ENCODE results near the gene SUSD4. TPM values are rescaled to one million over a fixed set of nuclear protein-coding genes. Genes with fewer than 3 reads are reported as not detected.

SUSD4 gene
- total and polyA plus RNA-seq, 7 experiments from 2014 or later, result 0.10 to 21.5 (median 7.7) TPM

- ChIA-PET POLR2A (no interaction called here), CTCF (no interaction called here)
- Histone ChIP-seq H3K27ac (ENCODE audit: low read depth, low read length) (no peak overlapping the region), H3K9me3 (ENCODE audit: control insufficient read depth in 2 of 3, low read length in 3 of 3) (no peaks in the 10 kb centered on the region), H3K36me3 (ENCODE audit: control insufficient read depth in 2 of 3, insufficient read depth in 3 of 3, low read length in 3 of 3) (no peaks in the 10 kb centered on the region), H3K4me3 (ENCODE audit: low read length) (no peak overlapping the region), H3K27me3 (ENCODE audit: control insufficient read depth in 2 of 2, insufficient read depth in 2 of 2, low read length in 2 of 2) (no peaks in the 10 kb centered on the region), H3K4me1 (ENCODE audit: control insufficient read depth in 2 of 2, insufficient read depth in 2 of 2, low read length in 2 of 2) (peaks cover 0 to 32% of the 10 kb centered on the region in 2 donors)
- H3K36me3 Mint-ChIP-seq, result peaks cover 0 to 15% (median 5%) of the 10 kb centered on the region in 5 donors
- no peak for ATAC-seq
- DNase-seq, result no peak
- peaks cover 0 to 2% (median 0%) of the 10 kb centered on the region in 11 donors for H3K9me3 Mint-ChIP-seq
- intact Hi-C loops (cut with micrococcal nuclease), result no loop called here
- peak overlapping the region in 1 of 9 donors; percentile 68 for H3K27ac Mint-ChIP-seq
- H3K4me1 Mint-ChIP-seq, result peaks cover 6 to 43% (median 38%) of the 10 kb centered on the region in 7 donors
- peaks cover 0 to 4% (median 0%) of the 10 kb centered on the region in 5 donors for H3K27me3 Mint-ChIP-seq
- no peak overlapping the region for H3K4me3 Mint-ChIP-seq
These were observed 44.6 kb downstream of the SUSD4 start for GRCh38 chr1:223319398-223319797.

- Mint-ChIP-seq H3K27ac (peak overlapping the region in 1 of 9 donors; percentile 80), H3K4me1 (peaks cover 0 to 20% (median 13%) of the 10 kb centered on the region in 7 donors), H3K36me3 (peaks cover 0 to 21% (median 5%) of the 10 kb centered on the region in 5 donors), H3K4me3 (peak overlapping the region in 2 of 10 donors; percentile 5 to 21), H3K9me3 (peaks cover 0 to 2% (median 0%) of the 10 kb centered on the region in 11 donors), H3K27me3 (no peaks in the 10 kb centered on the region)
- no peaks in the 10 kb centered on the region for H3K9me3 ChIP-seq (ENCODE audit: control insufficient read depth in 2 of 3, low read length in 3 of 3)
- H3K27me3 ChIP-seq (ENCODE audit: control insufficient read depth in 2 of 2, insufficient read depth in 2 of 2, low read length in 2 of 2), result no peaks in the 10 kb centered on the region
- ATAC-seq (no peak), DNase-seq (no peak)
- peaks cover 0 to 12% of the 10 kb centered on the region in 2 donors for H3K4me1 ChIP-seq (ENCODE audit: control insufficient read depth in 2 of 2, insufficient read depth in 2 of 2, low read length in 2 of 2)
- intact Hi-C loops (cut with micrococcal nuclease), result no loop called here
- no peaks in the 10 kb centered on the region for H3K36me3 ChIP-seq (ENCODE audit: control insufficient read depth in 2 of 3, insufficient read depth in 3 of 3, low read length in 3 of 3)
- ChIA-PET CTCF (interaction anchor here (0.7 kb wide), 1 partner anchor 13 kb away, joined by 3 read pairs; no protein-coding TSS in a partner anchor), POLR2A (no interaction called here)
- no peak overlapping the region for H3K4me3 ChIP-seq (ENCODE audit: low read length)
- H3K27ac ChIP-seq (ENCODE audit: low read depth, low read length), result no peak overlapping the region
These were observed 47.9 kb downstream of the SUSD4 start for GRCh38 chr1:223316082-223316481.

GRCh38 chr1:223315665-223316064, 48.3 kb downstream of the SUSD4 start:
- H3K9me3 ChIP-seq (ENCODE audit: control insufficient read depth in 2 of 3, low read length in 3 of 3), result no peaks in the 10 kb centered on the region
- DNase-seq (peak in 1 of 9 donors; percentile 14), ATAC-seq (no peak)
- Mint-ChIP-seq H3K4me1 (peaks cover 0 to 16% (median 11%) of the 10 kb centered on the region in 7 donors), H3K9me3 (peaks cover 0 to 2% (median 0%) of the 10 kb centered on the region in 11 donors), H3K4me3 (peak overlapping the region in 2 of 10 donors; percentile 5 to 21), H3K27me3 (no peaks in the 10 kb centered on the region), H3K36me3 (peaks cover 0 to 17% (median 5%) of the 10 kb centered on the region in 5 donors), H3K27ac (peak overlapping the region in 2 of 9 donors; percentile 70 to 80)
- POLR2A ChIA-PET, result interaction anchor here (0.7 kb wide), 1 partner anchor 467 kb away, joined by 3 read pairs; no protein-coding TSS in a partner anchor
- H3K4me3 ChIP-seq (ENCODE audit: low read length), result no peak overlapping the region
- intact Hi-C loops (cut with micrococcal nuclease), result no loop called here
- peaks cover 0 to 12% of the 10 kb centered on the region in 2 donors for H3K4me1 ChIP-seq (ENCODE audit: control insufficient read depth in 2 of 2, insufficient read depth in 2 of 2, low read length in 2 of 2)
- no peaks in the 10 kb centered on the region for H3K27me3 ChIP-seq (ENCODE audit: control insufficient read depth in 2 of 2, insufficient read depth in 2 of 2, low read length in 2 of 2)
- H3K36me3 ChIP-seq (ENCODE audit: control insufficient read depth in 2 of 3, insufficient read depth in 3 of 3, low read length in 3 of 3), result no peaks in the 10 kb centered on the region
- H3K27ac ChIP-seq (ENCODE audit: low read depth, low read length), result no peak overlapping the region
- CTCF ChIA-PET, result interaction anchor here (0.7 kb wide), 1 partner anchor 14 kb away, joined by 3 read pairs; no protein-coding TSS in a partner anchor

GRCh38 chr1:223313415-223313754, 50.6 kb downstream of the SUSD4 start:
- peaks cover 0 to 14% of the 10 kb centered on the region in 2 donors for H3K4me1 ChIP-seq (ENCODE audit: control insufficient read depth in 2 of 2, insufficient read depth in 2 of 2, low read length in 2 of 2)
- ChIA-PET POLR2A (no interaction called here), CTCF (no interaction called here)
- Mint-ChIP-seq H3K9me3 (no peaks in the 10 kb centered on the region), H3K4me3 (no peak overlapping the region), H3K4me1 (peaks cover 0 to 23% (median 17%) of the 10 kb centered on the region in 7 donors), H3K27me3 (no peaks in the 10 kb centered on the region), H3K36me3 (peaks cover 0 to 10% (median 0%) of the 10 kb centered on the region in 5 donors), H3K27ac (no peak overlapping the region)
- H3K4me3 ChIP-seq (ENCODE audit: low read length), result no peak overlapping the region
- H3K36me3 ChIP-seq (ENCODE audit: control insufficient read depth in 2 of 3, insufficient read depth in 3 of 3, low read length in 3 of 3), result no peaks in the 10 kb centered on the region
- intact Hi-C loops (cut with micrococcal nuclease), result no loop called here
- ATAC-seq, result no peak
- H3K9me3 ChIP-seq (ENCODE audit: control insufficient read depth in 2 of 3, low read length in 3 of 3), result no peaks in the 10 kb centered on the region
- no peaks in the 10 kb centered on the region for H3K27me3 ChIP-seq (ENCODE audit: control insufficient read depth in 2 of 2, insufficient read depth in 2 of 2, low read length in 2 of 2)
- no peak overlapping the region for H3K27ac ChIP-seq (ENCODE audit: low read depth, low read length)
- DNase-seq, result no peak

GRCh38 chr1:223312705-223313414, 51.1 kb downstream of the SUSD4 start:
- CTCF ChIA-PET, result no interaction called here
- H3K27ac Mint-ChIP-seq, result no peak overlapping the region
- peaks cover 0 to 28% (median 22%) of the 10 kb centered on the region in 7 donors for H3K4me1 Mint-ChIP-seq
- Histone ChIP-seq H3K27me3 (ENCODE audit: control insufficient read depth in 2 of 2, insufficient read depth in 2 of 2, low read length in 2 of 2) (no peaks in the 10 kb centered on the region), H3K4me1 (ENCODE audit: control insufficient read depth in 2 of 2, insufficient read depth in 2 of 2, low read length in 2 of 2) (peaks cover 0 to 19% of the 10 kb centered on the region in 2 donors), H3K36me3 (ENCODE audit: control insufficient read depth in 2 of 3, insufficient read depth in 3 of 3, low read length in 3 of 3) (no peaks in the 10 kb centered on the region), H3K4me3 (ENCODE audit: low read length) (no peak overlapping the region), H3K9me3 (ENCODE audit: control insufficient read depth in 2 of 3, low read length in 3 of 3) (no peaks in the 10 kb centered on the region), H3K27ac (ENCODE audit: low read depth, low read length) (no peak overlapping the region)
- no peak for DNase-seq
- intact Hi-C loops (cut with micrococcal nuclease), result no loop called here
- no peak overlapping the region for H3K4me3 Mint-ChIP-seq
- peaks cover 0 to 10% (median 0%) of the 10 kb centered on the region in 5 donors for H3K36me3 Mint-ChIP-seq
- POLR2A ChIA-PET, result interaction anchor here (0.9 kb wide), 1 partner anchor 13 kb away, joined by 3 read pairs; no protein-coding TSS in a partner anchor
- no peaks in the 10 kb centered on the region for H3K27me3 Mint-ChIP-seq
- H3K9me3 Mint-ChIP-seq, result no peaks in the 10 kb centered on the region
- ATAC-seq, result no peak

- ATAC-seq (no peak), DNase-seq (no peak)
- Mint-ChIP-seq H3K27ac (no peak overlapping the region), H3K27me3 (no peaks in the 10 kb centered on the region), H3K36me3 (peaks cover 0 to 10% (median 0%) of the 10 kb centered on the region in 5 donors), H3K4me1 (peaks cover 0 to 34% (median 26%) of the 10 kb centered on the region in 7 donors), H3K9me3 (no peaks in the 10 kb centered on the region), H3K4me3 (no peak overlapping the region)
- ChIA-PET POLR2A (interaction anchor here (0.9 kb wide), 1 partner anchor 13 kb away, joined by 3 read pairs; no protein-coding TSS in a partner anchor), CTCF (no interaction called here)
- Histone ChIP-seq H3K27me3 (ENCODE audit: control insufficient read depth in 2 of 2, insufficient read depth in 2 of 2, low read length in 2 of 2) (no peaks in the 10 kb centered on the region), H3K27ac (ENCODE audit: low read depth, low read length) (no peak overlapping the region), H3K4me1 (ENCODE audit: control insufficient read depth in 2 of 2, insufficient read depth in 2 of 2, low read length in 2 of 2) (peaks cover 0 to 19% of the 10 kb centered on the region in 2 donors), H3K36me3 (ENCODE audit: control insufficient read depth in 2 of 3, insufficient read depth in 3 of 3, low read length in 3 of 3) (no peaks in the 10 kb centered on the region), H3K4me3 (ENCODE audit: low read length) (no peak overlapping the region), H3K9me3 (ENCODE audit: control insufficient read depth in 2 of 3, low read length in 3 of 3) (no peaks in the 10 kb centered on the region)
- intact Hi-C loops (cut with micrococcal nuclease), result no loop called here
These were observed 51.7 kb downstream of the SUSD4 start for GRCh38 chr1:223312273-223312672.

Measured in naive thymus-derived CD4-positive, alpha-beta T cell (primary cell).